Activated CD8-positive, alpha-beta memory T cell treated with anti-CD3 and anti-CD28 coated beads for 36 hours (primary cell): Measurements from ENCODE around the gene PDZD7. TPM values are rescaled to one million over a fixed set of nuclear protein-coding genes. Genes with fewer than 3 reads are reported as not detected.

Experiments used
- CTCF ChIA-PET: fragments of 350-600 bp; sonication (Branson Sonifier 250); formaldehyde crosslinking; loops from one replicate; lab custom pipeline; 2021; ENCODE audit warnings: antibody characterized with exemption; lab: Charles Lee
- POLR2A ChIA-PET: fragments of 350-600 bp; sonication (Branson Sonifier 250); formaldehyde crosslinking; loops from one replicate; lab custom pipeline; 2021; ENCODE audit warnings: antibody characterized with exemption; lab: Charles Lee
- total RNA-seq, 2 experiments: library from RNA; stranded (reverse); gene quantifications; one replicate each; pipeline ENCODE4 v1.2.3, GENCODE V29; 2021

The PDZD7 gene
- total RNA-seq, 2 experiments from 2014 or later = 0.27 TPM

DNA sequence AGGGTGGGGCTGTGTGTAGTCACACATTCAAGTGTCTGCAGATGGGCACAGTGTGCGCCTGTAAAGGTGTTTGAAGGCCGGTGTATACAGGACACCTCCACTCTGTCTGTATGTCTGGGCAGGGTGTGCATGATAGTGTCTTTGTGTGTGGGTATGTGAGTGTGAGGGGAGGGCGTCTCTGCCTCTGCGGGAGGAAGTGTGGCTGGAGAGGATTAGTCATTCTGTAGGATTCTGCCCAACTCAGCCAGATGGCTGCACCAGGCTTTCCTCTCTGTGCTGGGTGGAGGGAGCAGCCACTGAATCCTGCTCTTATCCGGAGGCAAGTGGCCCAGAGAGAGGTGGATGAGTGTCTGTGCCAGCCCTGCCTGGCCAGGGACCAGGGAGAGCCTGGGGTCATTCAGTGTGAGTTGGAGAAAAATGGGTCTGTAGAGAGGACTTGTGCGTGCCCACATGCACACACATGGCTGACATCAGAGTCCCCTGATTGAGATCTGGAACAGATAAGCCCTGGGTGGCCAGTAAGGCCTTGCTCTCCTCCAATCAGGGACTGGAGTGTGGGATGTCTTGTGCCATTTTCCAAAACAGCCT lies 1.8 kb upstream of the PDZD7 start:
- ChIA-PET POLR2A (no interaction called here), CTCF (interaction anchor here (1.0 to 7.5 kb wide), 9 partner anchors 10 to 35 kb away, joined by 3 to 46 read pairs (median 8); partner anchors contain the start of genes KAZALD1 and LZTS2)

- CTCF ChIA-PET = interaction anchor here (0.9 to 7.5 kb wide), 11 partner anchors 10 to 44 kb away, joined by 3 to 46 read pairs (median 7); partner anchors contain the start of genes KAZALD1 and LZTS2
- POLR2A ChIA-PET = interaction anchor here (2.2 kb wide), 1 partner anchor 11 kb away, joined by 10 read pairs; no protein-coding TSS in a partner anchor
These were observed 1.1 kb upstream of the PDZD7 start for GRCh38 chr10:101031796-101032636.

- ChIA-PET CTCF (interaction anchor here (1.0 to 7.5 kb wide), 9 partner anchors 9 to 33 kb away, joined by 4 to 46 read pairs (median 9); partner anchors contain the start of genes KAZALD1 and LZTS2), POLR2A (interaction anchor here (0.6 to 2.2 kb wide), 3 partner anchors 12 to 34 kb away, joined by 3 to 10 read pairs (median 5); no protein-coding TSS in a partner anchor)
These were observed 317 bp downstream of the PDZD7 start for GRCh38 chr10:101030496-101031127.

DNA sequence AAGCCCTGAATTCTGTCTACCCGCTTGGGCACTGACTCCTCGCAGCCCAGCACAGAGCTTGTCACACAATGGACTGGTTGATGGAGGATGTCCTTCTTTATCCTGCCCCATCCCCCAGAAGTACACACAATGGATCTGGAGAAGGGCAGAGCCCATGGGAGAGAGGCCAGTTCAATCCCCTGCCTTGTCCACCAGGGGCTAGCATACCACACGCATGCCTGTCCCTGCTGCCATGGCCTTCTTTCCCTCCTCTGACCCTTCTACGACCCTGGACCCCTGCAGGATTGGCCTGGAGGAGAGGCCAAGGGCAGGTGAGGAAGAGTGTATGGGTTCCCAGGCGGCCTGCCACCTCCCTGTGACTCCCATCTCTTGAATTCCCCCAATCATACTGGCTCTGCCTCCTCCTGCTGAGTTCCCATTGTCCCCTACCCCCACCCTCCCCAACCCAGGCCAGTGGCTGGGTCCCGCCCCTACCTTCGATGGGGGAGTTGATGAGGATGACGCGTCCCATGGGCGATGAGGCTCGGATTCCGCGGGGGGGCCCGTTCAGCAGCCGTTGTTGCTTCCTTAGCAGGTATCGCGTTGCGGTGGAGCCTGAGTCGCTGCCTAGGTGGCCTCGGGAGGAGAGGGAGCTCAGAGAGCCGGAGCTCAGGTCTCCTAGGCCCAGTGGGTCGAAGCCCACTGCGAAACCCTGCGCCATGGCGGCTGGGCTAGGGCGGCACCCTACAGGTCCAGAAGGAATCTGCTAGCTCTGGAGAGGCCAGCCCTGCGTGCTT lies 1.2 kb downstream of the PDZD7 start:
- ChIA-PET CTCF (interaction anchor here (0.7 to 7.5 kb wide), 7 partner anchors 10 to 32 kb away, joined by 4 to 46 read pairs (median 9); partner anchors contain the start of gene LZTS2), POLR2A (no interaction called here)

DNA sequence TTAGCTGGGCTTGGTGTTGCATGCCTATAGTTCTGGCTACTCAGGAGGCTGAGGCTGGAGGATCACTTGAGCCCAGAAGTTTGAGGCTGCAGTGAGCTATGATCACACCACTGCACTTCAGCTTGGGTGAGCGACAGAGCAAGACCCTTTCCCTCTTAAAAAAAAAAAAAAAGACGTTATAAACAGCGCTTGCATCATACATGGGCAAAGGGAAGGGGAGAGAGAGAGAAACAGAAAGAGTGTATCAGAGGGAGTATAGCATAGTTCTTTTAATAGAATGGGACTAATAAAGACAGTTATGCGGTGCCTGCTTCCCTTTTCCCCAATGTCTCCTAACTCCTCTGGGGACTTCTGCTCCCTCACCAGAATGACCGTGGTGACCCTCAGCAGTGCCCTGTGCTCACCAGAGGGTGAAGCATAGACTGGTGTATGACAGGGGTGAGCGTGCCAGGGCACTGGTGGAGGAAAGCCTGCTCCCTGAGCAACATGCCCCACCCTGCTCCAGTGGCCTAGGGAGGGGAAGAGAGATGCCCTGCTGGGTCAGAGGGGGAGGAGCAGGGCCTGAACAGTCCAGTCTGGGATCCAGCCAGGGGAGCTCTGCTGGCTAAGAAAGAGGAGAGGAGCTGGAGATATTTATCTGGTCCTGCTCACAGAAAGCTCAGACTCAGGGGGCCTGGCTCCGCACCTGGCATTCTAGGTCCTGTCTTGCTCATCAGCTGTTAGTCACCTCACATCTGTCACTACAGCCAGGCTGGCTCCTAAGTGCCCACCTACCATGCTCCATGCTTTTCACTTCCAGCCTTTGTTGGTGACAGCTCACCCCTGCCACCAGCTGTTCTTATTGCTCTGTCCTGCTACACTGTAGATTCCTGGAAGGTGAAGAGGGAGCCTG lies 2.2 kb downstream of the PDZD7 start:
- ChIA-PET CTCF (interaction anchor here (0.7 to 7.5 kb wide), 7 partner anchors 10 to 31 kb away, joined by 3 to 46 read pairs (median 7); partner anchors contain the start of gene LZTS2), POLR2A (no interaction called here)

DNA sequence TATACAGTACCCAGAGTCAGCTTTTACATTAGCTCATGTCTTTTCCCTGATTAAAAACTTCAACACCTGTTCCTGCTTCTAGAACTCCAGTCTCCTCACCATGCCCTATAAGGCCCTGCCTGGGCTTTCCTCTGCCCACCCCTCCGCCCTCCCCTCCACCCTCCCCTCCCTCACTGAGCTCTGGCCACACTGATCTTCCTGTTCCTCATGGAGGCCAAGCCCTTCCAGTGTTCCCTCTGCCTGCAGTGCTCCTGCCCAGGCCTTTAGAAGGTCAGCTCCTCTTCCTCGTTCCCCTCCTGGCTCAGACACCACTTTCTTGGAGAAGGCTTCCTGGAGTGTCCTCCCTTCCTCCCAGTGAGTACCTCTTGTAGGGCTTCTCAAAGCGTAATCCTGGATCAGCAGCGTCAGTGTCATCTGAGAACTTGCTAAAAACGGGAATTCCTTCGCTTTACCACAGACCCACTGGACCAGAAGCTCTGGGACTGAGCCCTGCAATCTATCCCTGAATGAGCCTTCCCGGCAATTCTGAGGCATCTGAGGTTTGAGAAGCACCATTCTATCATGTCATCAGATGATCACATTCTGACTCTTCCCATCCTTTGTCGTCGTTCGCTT lies 3.7 kb downstream of the PDZD7 start:
- ChIA-PET POLR2A (no interaction called here), CTCF (interaction anchor here (0.6 to 7.5 kb wide), 8 partner anchors 8 to 115 kb away, joined by 3 to 46 read pairs (median 4); partner anchors contain the start of gene LZTS2)

GRCh38 chr10:101022967-101023705 lies 7.8 kb downstream of the PDZD7 start:
- ChIA-PET CTCF (interaction anchor here (1.0 to 1.8 kb wide), 2 partner anchors 9 to 24 kb away, joined by 3 to 5 read pairs; partner anchors contain the start of gene LZTS2), POLR2A (no interaction called here)

DNA sequence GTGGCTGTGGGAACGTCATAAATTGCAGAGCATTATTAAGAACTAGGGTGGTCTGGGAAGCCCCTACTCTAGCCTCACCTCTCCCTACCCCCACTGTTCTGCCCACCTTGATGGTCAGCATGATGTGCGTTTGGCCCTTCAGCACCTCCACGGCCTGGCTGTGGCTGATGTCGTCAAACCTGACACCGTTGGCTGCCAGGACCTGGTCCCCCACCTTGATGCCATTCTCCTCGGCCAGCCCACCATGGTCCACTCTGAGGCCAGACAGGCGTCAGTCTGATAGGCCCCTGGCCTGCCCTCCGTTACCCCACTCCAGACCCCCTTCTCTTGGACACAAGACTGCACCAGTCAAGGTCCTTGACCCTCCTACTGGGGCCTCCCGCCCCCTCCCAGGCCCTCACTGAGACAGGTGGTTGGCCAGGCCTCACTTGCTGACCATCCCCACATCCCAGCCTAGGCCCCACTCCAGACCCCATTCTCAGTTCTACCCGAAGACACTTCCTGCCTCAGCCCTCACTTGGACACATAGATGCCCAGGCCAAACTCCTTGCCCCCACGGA lies 9.2 kb downstream of the PDZD7 start:
- CTCF ChIA-PET = no interaction called here
- POLR2A ChIA-PET = no interaction called here

GRCh38 chr10:101021239-101021638 lies 9.7 kb downstream of the PDZD7 start:
- POLR2A ChIA-PET = no interaction called here
- CTCF ChIA-PET = no interaction called here

DNA sequence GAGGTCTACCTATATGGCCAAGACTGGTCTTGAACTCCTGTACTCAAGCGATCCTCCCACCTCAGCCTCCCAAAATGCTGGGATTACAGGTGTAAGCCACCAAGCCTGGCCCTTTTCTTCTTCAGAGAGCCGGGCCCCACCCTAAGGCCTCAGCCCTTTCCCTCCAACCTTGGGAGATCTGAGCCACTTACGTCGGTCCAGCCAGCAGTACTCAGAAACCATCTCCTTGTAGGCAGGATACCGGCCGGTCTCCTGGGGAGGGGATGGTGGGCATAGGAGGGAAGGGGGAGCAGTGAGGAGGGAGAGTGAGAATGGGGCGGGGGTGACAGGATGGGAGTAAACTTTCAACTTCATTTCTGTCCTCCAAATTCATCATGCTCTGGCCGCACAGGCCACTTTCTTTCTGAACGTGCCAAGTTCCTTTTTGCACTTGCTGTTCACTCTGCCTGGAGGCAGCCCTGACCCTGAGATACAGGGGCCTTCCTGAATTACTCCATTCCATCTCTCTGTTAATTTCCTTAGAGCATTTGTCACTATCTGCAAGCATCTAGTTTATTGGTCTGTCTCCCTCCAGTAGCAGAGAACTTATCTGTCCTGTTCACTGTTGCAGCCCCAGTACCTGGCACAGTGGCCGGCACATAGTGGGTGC lies 10.4 kb downstream of the PDZD7 start:
- ChIA-PET CTCF (interaction anchor here (2.6 to 3.0 kb wide), 2 partner anchors 22 to 30 kb away, joined by 11 to 23 read pairs; no protein-coding TSS in a partner anchor), POLR2A (no interaction called here)

- ChIA-PET POLR2A (no interaction called here), CTCF (interaction anchor here (0.6 to 3.0 kb wide), 16 partner anchors 8 to 122 kb away, joined by 3 to 23 read pairs (median 5); partner anchors contain the start of genes KAZALD1, PDZD7 and SFXN3)
These were observed 11.6 kb downstream of the PDZD7 start for GRCh38 chr10:101019440-101019703.

- ChIA-PET POLR2A (no interaction called here), CTCF (interaction anchor here (0.6 to 3.0 kb wide), 16 partner anchors 8 to 123 kb away, joined by 3 to 23 read pairs (median 5); partner anchors contain the start of genes KAZALD1, PDZD7 and SFXN3)
These were observed 12.1 kb downstream of the PDZD7 start for GRCh38 chr10:101018600-101019439.

GRCh38 chr10:101018118-101018599 lies 12.8 kb downstream of the PDZD7 start:
- POLR2A ChIA-PET = no interaction called here
- CTCF ChIA-PET = interaction anchor here (1.1 to 3.0 kb wide), 11 partner anchors 8 to 123 kb away, joined by 3 to 23 read pairs (median 6); partner anchors contain the start of genes KAZALD1, PDZD7 and SFXN3

GRCh38 chr10:101016814-101017213 lies 14.1 kb downstream of the PDZD7 start:
- CTCF ChIA-PET = interaction anchor here (1.1 to 4.6 kb wide), 5 partner anchors 12 to 275 kb away, joined by 3 to 25 read pairs (median 5); partner anchors contain the start of genes KAZALD1 and SEMA4G
- POLR2A ChIA-PET = no interaction called here
